GOT3 (cell line): ENCODE measurements around the gene TMED5.
"Not testable (repeated sequence)": the region's sequence is repeated elsewhere in the genome, so short reads cannot be mapped to it uniquely, and the experiment has no call there.

Source experiments
- DNase-seq: peaks from one replicate; lab custom pipeline; 2025; ENCODE audit warnings: mixed read lengths; lab: John Stamatoyannopoulos, UW

Gene TMED5

GRCh38 chr1:93179886-93180722 is at the start of gene TMED5:
Gene TMED5, minus strand, starts transcription at chr1:93180413. Its CDS starts 171 bp downstream, at chr1:93180242.
- DNase-seq: peak; percentile 84

GRCh38 chr1:93223023-93223675 is 42.9 kb upstream of the TMED5 start:
- DNase-seq: no peak

- no peak for DNase-seq
Measured at GRCh38 chr1:93221913-93222312, 41.7 kb upstream of the TMED5 start.

GRCh38 chr1:93220716-93221115 is 40.5 kb upstream of the TMED5 start:
- DNase-seq: not testable (repeated sequence)

GRCh38 chr1:93219443-93219842 is 39.2 kb upstream of the TMED5 start:
- no peak for DNase-seq

- DNase-seq: no peak
Measured at GRCh38 chr1:93215322-93215721, 35.1 kb upstream of the TMED5 start.

- no peak for DNase-seq
Measured at GRCh38 chr1:93207211-93207610, 27.0 kb upstream of the TMED5 start.

- DNase-seq: no peak
Measured at GRCh38 chr1:93206567-93206954, 26.3 kb upstream of the TMED5 start.

- no peak for DNase-seq
Measured at GRCh38 chr1:93205892-93206566, 25.8 kb upstream of the TMED5 start.

GRCh38 chr1:93200714-93201113 is 20.5 kb upstream of the TMED5 start:
- no peak for DNase-seq

- DNase-seq: no peak
Measured at GRCh38 chr1:93200086-93200620, 19.9 kb upstream of the TMED5 start.

GRCh38 chr1:93199150-93199549 is 18.9 kb upstream of the TMED5 start:
- DNase-seq: no peak

- no peak for DNase-seq
Measured at GRCh38 chr1:93196591-93196990, 16.4 kb upstream of the TMED5 start.

- no peak for DNase-seq
Measured at GRCh38 chr1:93194231-93194990, 14.2 kb upstream of the TMED5 start.

GRCh38 chr1:93190432-93190831 is 10.2 kb upstream of the TMED5 start:
- DNase-seq: no peak

GRCh38 chr1:93186667-93187066 is 6.5 kb upstream of the TMED5 start:
- DNase-seq: no peak

GRCh38 chr1:93180723-93181613 is 755 bp upstream of the TMED5 start, which contains the start of gene CCDC18:
Gene CCDC18, plus strand, starts transcription at chr1:93180724. Its CDS starts 2,638 bp downstream, at chr1:93183362.
- DNase-seq: no peak

- no peak for DNase-seq
Measured at GRCh38 chr1:93178418-93178817, 1.8 kb downstream of the TMED5 start.

- DNase-seq: no peak
Measured at GRCh38 chr1:93177991-93178390, 2.2 kb downstream of the TMED5 start.

GRCh38 chr1:93174638-93175037 is 5.6 kb downstream of the TMED5 start:
- DNase-seq: not testable (repeated sequence)

- DNase-seq: no peak
Measured at GRCh38 chr1:93172778-93173177, 7.4 kb downstream of the TMED5 start.
